Kidney epithelial cell (primary cell): Measurements from ENCODE around the gene C1S. TPM values are rescaled to one million over a fixed set of nuclear protein-coding genes. Genes with fewer than 3 reads are reported as not detected.

Experiments used
- DNase-seq: peaks from one replicate; pipeline ENCODE4 v3.0.0-alpha.2; 2010; ENCODE audit warnings: low read depth
- H3K27me3 ChIP-seq: 2 replicates; pipeline ENCODE4 v1.6.0; 2011; ENCODE audit warnings: low read length; ENCODE audit not compliant: control insufficient read depth, insufficient read depth
- H3K36me3 ChIP-seq: 2 replicates; pipeline ENCODE4 v1.5.1; 2011; ENCODE audit warnings: low read length; ENCODE audit not compliant: control insufficient read depth, insufficient read depth
- H3K4me3 ChIP-seq: 2 replicates; pipeline ENCODE4 v1.5.1; 2011; ENCODE audit warnings: low read depth, mild to moderate bottlenecking, control low read depth, low read length
- total RNA-seq: library from RNA; depleted of rRNA; stranded (reverse); fragments of >200 nt; gene quantifications from 2 replicates; pipeline ENCODE4 v1.2.3, GENCODE V29; 2015
- TF ChIP-seq, protein P1 (sequence below): IDR thresholded peaks from 2 replicates; pipeline ENCODE4 v1.5.1; 2011; ENCODE audit warnings: mild to moderate bottlenecking, moderate library complexity, low read length, control low read depth, inconsistent platforms; ENCODE audit not compliant: insufficient read depth, poor library complexity, severe bottlenecking

The C1S gene
- total RNA-seq, 1 donor from 2014 or later, result 4.0 TPM

DNA sequence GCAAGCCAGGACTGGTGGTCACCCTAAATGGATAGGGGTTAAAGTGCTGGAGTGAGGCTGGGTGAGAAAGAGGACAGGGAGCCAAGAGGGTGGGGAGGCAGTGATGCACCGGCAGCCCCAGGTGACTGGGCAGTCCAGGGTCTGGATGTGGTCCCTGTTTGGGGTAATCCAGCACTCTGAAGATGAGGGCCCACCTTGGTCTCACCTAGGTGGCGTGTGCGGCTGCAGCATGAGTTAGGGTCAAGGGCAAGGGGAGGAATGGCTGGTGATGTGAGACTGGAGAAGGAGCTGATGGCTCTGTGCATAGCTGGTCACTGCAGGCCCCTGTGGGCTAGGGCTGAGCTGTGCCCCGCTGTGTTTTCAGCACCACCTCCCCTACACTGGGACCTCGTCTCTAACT lies 50.1 kb downstream of the C1S start:
- no peak overlapping the region for H3K4me3 ChIP-seq
- TF ChIP-seq, protein P1, sequence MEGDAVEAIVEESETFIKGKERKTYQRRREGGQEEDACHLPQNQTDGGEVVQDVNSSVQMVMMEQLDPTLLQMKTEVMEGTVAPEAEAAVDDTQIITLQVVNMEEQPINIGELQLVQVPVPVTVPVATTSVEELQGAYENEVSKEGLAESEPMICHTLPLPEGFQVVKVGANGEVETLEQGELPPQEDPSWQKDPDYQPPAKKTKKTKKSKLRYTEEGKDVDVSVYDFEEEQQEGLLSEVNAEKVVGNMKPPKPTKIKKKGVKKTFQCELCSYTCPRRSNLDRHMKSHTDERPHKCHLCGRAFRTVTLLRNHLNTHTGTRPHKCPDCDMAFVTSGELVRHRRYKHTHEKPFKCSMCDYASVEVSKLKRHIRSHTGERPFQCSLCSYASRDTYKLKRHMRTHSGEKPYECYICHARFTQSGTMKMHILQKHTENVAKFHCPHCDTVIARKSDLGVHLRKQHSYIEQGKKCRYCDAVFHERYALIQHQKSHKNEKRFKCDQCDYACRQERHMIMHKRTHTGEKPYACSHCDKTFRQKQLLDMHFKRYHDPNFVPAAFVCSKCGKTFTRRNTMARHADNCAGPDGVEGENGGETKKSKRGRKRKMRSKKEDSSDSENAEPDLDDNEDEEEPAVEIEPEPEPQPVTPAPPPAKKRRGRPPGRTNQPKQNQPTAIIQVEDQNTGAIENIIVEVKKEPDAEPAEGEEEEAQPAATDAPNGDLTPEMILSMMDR, result no peak
- no peaks in the 10 kb centered on the region for H3K36me3 ChIP-seq
- DNase-seq, result no peak
- no peaks in the 10 kb centered on the region for H3K27me3 ChIP-seq

DNA sequence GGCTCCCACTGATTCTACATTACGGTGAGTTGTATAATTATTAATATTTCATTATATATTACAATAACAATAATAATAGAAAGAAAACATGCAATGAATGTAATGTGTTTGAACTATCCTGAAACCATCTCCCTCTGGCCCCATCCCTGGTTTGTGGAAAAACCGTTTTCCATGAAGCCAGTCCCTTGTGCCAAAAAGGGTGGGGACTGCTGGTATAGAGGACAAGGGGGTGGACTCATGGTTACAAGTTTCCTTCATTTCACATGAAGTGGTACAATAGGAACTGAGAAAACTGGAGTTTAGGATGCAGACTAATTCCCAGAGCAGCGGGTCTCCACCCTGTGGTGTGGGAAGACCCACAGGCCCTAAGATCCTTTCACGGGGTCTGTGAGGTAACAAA lies 51.5 kb downstream of the C1S start:
- no peaks in the 10 kb centered on the region for H3K36me3 ChIP-seq
- no peak for DNase-seq
- no peak overlapping the region for H3K4me3 ChIP-seq
- TF ChIP-seq, protein P1, result no peak
- H3K27me3 ChIP-seq, result no peaks in the 10 kb centered on the region

GRCh38 chr12:7113389-7113871 lies 52.9 kb downstream of the C1S start:
- Histone ChIP-seq H3K36me3 (no peaks in the 10 kb centered on the region), H3K27me3 (no peaks in the 10 kb centered on the region), H3K4me3 (no peak overlapping the region)
- TF ChIP-seq, protein P1, result peak; percentile 83
- DNase-seq, result no peak

- Histone ChIP-seq H3K36me3 (no peaks in the 10 kb centered on the region), H3K4me3 (no peak overlapping the region), H3K27me3 (no peaks in the 10 kb centered on the region)
- DNase-seq, result no peak
- TF ChIP-seq, protein P1, result no peak
Measured at GRCh38 chr12:7114008-7114407, 53.5 kb downstream of the C1S start.

GRCh38 chr12:7114851-7115250 lies 54.3 kb downstream of the C1S start:
- Histone ChIP-seq H3K36me3 (no peaks in the 10 kb centered on the region), H3K4me3 (no peak overlapping the region), H3K27me3 (no peaks in the 10 kb centered on the region)
- TF ChIP-seq, protein P1, result no peak
- no peak for DNase-seq

DNA sequence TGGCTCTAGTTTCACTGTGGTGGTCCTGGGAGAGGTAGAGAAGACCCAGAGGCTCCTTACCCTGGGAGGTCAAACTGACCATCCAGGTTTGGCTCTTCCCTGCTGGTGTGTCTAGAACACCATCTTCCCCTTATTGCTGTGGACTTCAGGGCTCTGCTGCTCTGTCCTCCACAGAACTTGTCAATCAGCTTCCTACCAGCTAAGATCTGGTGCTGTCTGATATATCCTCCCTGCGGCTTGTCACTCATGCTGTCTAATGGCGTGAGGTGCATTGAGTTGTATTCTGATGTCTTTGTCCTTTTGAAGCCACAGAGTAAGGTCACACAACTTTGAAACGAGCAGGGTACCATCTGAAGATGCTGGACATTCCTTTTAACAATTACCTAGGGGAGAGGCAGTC lies 55.7 kb downstream of the C1S start:
- Histone ChIP-seq H3K36me3 (no peaks in the 10 kb centered on the region), H3K4me3 (no peak overlapping the region), H3K27me3 (no peaks in the 10 kb centered on the region)
- TF ChIP-seq, protein P1, result no peak
- no peak for DNase-seq
